ENCODE data around the gene TSC22D2. TPM values are rescaled to one million over a fixed set of nuclear protein-coding genes. Genes with fewer than 3 reads are reported as not detected.
A peak's percentile ranks its signal among the peaks of the same experiment; 100 is the strongest.
"Not testable (repeated sequence)": the region's sequence is repeated elsewhere in the genome, so short reads cannot be mapped to it uniquely, and the experiment has no call there.

The TSC22D2 gene
- polyA plus RNA-seq, 3 donors = 5.1 to 12.9 (median 5.7) TPM

GRCh38 chr3:150469931-150470740, 62.0 kb downstream of the TSC22D2 start:
- no peak for DNase-seq
- no peaks in the 10 kb centered on the region for H3K4me1 ChIP-seq (ENCODE audit: control insufficient read depth in 1 of 2, insufficient read depth in 2 of 2, low read length in 2 of 2)
- Mint-ChIP-seq H3K27me3 (ENCODE audit: low read depth in 3 of 3) (peaks cover 0 to 3% (median 0%) of the 10 kb centered on the region in 3 donors), H3K36me3 (peaks cover 0 to 7% of the 10 kb centered on the region in 2 donors), H3K4me1 (peaks cover 5% of the 10 kb centered on the region), H3K9me3 (peaks cover 0 to 7% (median 5%) of the 10 kb centered on the region in 7 donors), H3K27ac (peak overlapping the region in 1 of 7 donors; percentile 60), H3K4me3 (no peak overlapping the region)
- no peaks in the 10 kb centered on the region for H3K27me3 ChIP-seq (ENCODE audit: control insufficient read depth in 2 of 2, insufficient read depth in 2 of 2, low read length in 2 of 2)
- no peaks in the 10 kb centered on the region for H3K9me3 ChIP-seq (replicated peaks in 1 of 2; ENCODE audit: control insufficient read depth in 1 of 2, insufficient read depth in 1 of 2, low read length in 2 of 2)
- H4K20me1 ChIP-seq (ENCODE audit: insufficient read depth, low read length) = no peaks in the 10 kb centered on the region
- H3K4me3 ChIP-seq (replicated peaks in 1 of 3; ENCODE audit: low read depth in 2 of 3, low read length in 3 of 3) = no peak overlapping the region
- H3K36me3 ChIP-seq (replicated peaks in 1 of 2; ENCODE audit: control insufficient read depth in 1 of 2, insufficient read depth in 2 of 2, low read length in 2 of 2) = no peaks in the 10 kb centered on the region
- intact Hi-C loops (cut with micrococcal nuclease) = no loop called here
- H2AFZ ChIP-seq (ENCODE audit: insufficient read depth, low read depth, low read length, poor library complexity, severe bottlenecking) = no peak overlapping the region
- H3K27ac ChIP-seq (ENCODE audit: low read depth in 1 of 2, low read length in 2 of 2) = no peak overlapping the region
- TF ChIP-seq CTCF (IDR thresholded peaks at IDR 0.05) = no peak
- H3K9ac ChIP-seq (ENCODE audit: insufficient read depth, low read length, poor library complexity, severe bottlenecking) = no peak overlapping the region
- no peaks in the 10 kb centered on the region for H3K79me2 ChIP-seq (ENCODE audit: insufficient read depth, low read length)
- no peak overlapping the region for H3K4me2 ChIP-seq (replicated peaks; ENCODE audit: extremely low read depth, low read length, poor library complexity, severe bottlenecking)
- WGBS (ENCODE audit: insufficient coverage) = no CpG with 5 or more reads among the region's 7 CpGs

GRCh38 chr3:150472421-150472820, 64.3 kb downstream of the TSC22D2 start:
- intact Hi-C loops (cut with micrococcal nuclease) = no loop called here
- H3K36me3 Mint-ChIP-seq = peaks cover 0 to 4% of the 10 kb centered on the region in 2 donors
- Histone ChIP-seq H3K27me3 (ENCODE audit: control insufficient read depth in 2 of 2, insufficient read depth in 2 of 2, low read length in 2 of 2) (no peaks in the 10 kb centered on the region), H3K9me3 (replicated peaks in 1 of 2; ENCODE audit: control insufficient read depth in 1 of 2, insufficient read depth in 1 of 2, low read length in 2 of 2) (no peaks in the 10 kb centered on the region), H3K9ac (ENCODE audit: insufficient read depth, low read length, poor library complexity, severe bottlenecking) (no peak overlapping the region), H4K20me1 (ENCODE audit: insufficient read depth, low read length) (no peaks in the 10 kb centered on the region), H3K79me2 (ENCODE audit: insufficient read depth, low read length) (no peaks in the 10 kb centered on the region), H3K4me1 (ENCODE audit: control insufficient read depth in 1 of 2, insufficient read depth in 2 of 2, low read length in 2 of 2) (no peaks in the 10 kb centered on the region), H3K4me2 (replicated peaks; ENCODE audit: extremely low read depth, low read length, poor library complexity, severe bottlenecking) (no peak overlapping the region), H3K27ac (ENCODE audit: low read depth in 1 of 2, low read length in 2 of 2) (no peak overlapping the region), H2AFZ (ENCODE audit: insufficient read depth, low read depth, low read length, poor library complexity, severe bottlenecking) (no peak overlapping the region), H3K4me3 (replicated peaks in 1 of 3; ENCODE audit: low read depth in 2 of 3, low read length in 3 of 3) (no peak overlapping the region), H3K36me3 (replicated peaks in 1 of 2; ENCODE audit: control insufficient read depth in 1 of 2, insufficient read depth in 2 of 2, low read length in 2 of 2) (no peaks in the 10 kb centered on the region)
- WGBS (ENCODE audit: insufficient coverage) = 100% methylated on average over 1 of the region's 1 CpG
- H3K4me1 Mint-ChIP-seq = peaks cover 5% of the 10 kb centered on the region
- H3K9me3 Mint-ChIP-seq = peaks cover under 1 to 10% (median 8%) of the 10 kb centered on the region in 7 donors
- no peak for DNase-seq
- no peak overlapping the region for H3K27ac Mint-ChIP-seq
- no peak for TF ChIP-seq CTCF (IDR thresholded peaks at IDR 0.05)
- H3K27me3 Mint-ChIP-seq (ENCODE audit: low read depth in 3 of 3) = peaks cover 0 to 2% (median 0%) of the 10 kb centered on the region in 3 donors
- H3K4me3 Mint-ChIP-seq = no peak overlapping the region

GRCh38 chr3:150473161-150473560, 65.1 kb downstream of the TSC22D2 start:
- no CpG with 5 or more reads among the region's 8 CpGs for WGBS (ENCODE audit: insufficient coverage)
- not testable (repeated sequence) for H3K9ac ChIP-seq (ENCODE audit: insufficient read depth, low read length, poor library complexity, severe bottlenecking)
- H3K9me3 Mint-ChIP-seq = peaks cover 3 to 11% (median 10%) of the 10 kb centered on the region in 7 donors

More at GRCh38 chr3:150473161-150473560, 65.1 kb downstream of the TSC22D2 start:
- H4K20me1 ChIP-seq (ENCODE audit: insufficient read depth, low read length); H3K4me2 ChIP-seq (replicated peaks; ENCODE audit: extremely low read depth, low read length, poor library complexity, severe bottlenecking); H3K4me1 ChIP-seq (ENCODE audit: control insufficient read depth in 1 of 2, insufficient read depth in 2 of 2, low read length in 2 of 2); H3K9me3 ChIP-seq (replicated peaks in 1 of 2; ENCODE audit: control insufficient read depth in 1 of 2, insufficient read depth in 1 of 2, low read length in 2 of 2); H2AFZ ChIP-seq (ENCODE audit: insufficient read depth, low read depth, low read length, poor library complexity, severe bottlenecking); H3K4me3 ChIP-seq (replicated peaks in 1 of 3; ENCODE audit: low read depth in 2 of 3, low read length in 3 of 3); DNase-seq; H3K4me3 Mint-ChIP-seq; H3K27ac Mint-ChIP-seq; H3K36me3 ChIP-seq (replicated peaks in 1 of 2; ENCODE audit: control insufficient read depth in 1 of 2, insufficient read depth in 2 of 2, low read length in 2 of 2); intact Hi-C loops (cut with micrococcal nuclease); H3K4me1 Mint-ChIP-seq; H3K36me3 Mint-ChIP-seq; H3K27me3 ChIP-seq (ENCODE audit: control insufficient read depth in 2 of 2, insufficient read depth in 2 of 2, low read length in 2 of 2); H3K27me3 Mint-ChIP-seq (ENCODE audit: low read depth in 3 of 3); H3K27ac ChIP-seq (ENCODE audit: low read depth in 1 of 2, low read length in 2 of 2); H3K79me2 ChIP-seq (ENCODE audit: insufficient read depth, low read length): not testable (repeated sequence)
